Measurements from ENCODE around the gene NEAT1.

Gene NEAT1

GRCh38 chr11:65426839-65427690, 4.5 kb downstream of the NEAT1 start:
- H3K4me1 Mint-ChIP-seq (ENCODE audit: low read depth), result peaks cover 67% of the 10 kb centered on the region
- H3K27ac Mint-ChIP-seq, result peak overlapping the region; percentile 100
- H3K36me3 Mint-ChIP-seq (ENCODE audit: low read depth), result peaks cover 96% of the 10 kb centered on the region
- no peaks in the 10 kb centered on the region for H3K9me3 Mint-ChIP-seq
- no peaks in the 10 kb centered on the region for H3K27me3 Mint-ChIP-seq
- peak overlapping the region; percentile 96 for H3K4me3 Mint-ChIP-seq
- intact Hi-C loops (cut with micrococcal nuclease), result no loop called here

GRCh38 chr11:65427691-65428577, 5.3 kb downstream of the NEAT1 start:
- intact Hi-C loops (cut with micrococcal nuclease), result no loop called here
- Mint-ChIP-seq H3K27ac (peak overlapping the region; percentile 100), H3K4me3 (peak overlapping the region; percentile 96), H3K27me3 (no peaks in the 10 kb centered on the region), H3K9me3 (no peaks in the 10 kb centered on the region), H3K36me3 (ENCODE audit: low read depth) (peaks cover 96% of the 10 kb centered on the region), H3K4me1 (ENCODE audit: low read depth) (peaks cover 69% of the 10 kb centered on the region)

DNA sequence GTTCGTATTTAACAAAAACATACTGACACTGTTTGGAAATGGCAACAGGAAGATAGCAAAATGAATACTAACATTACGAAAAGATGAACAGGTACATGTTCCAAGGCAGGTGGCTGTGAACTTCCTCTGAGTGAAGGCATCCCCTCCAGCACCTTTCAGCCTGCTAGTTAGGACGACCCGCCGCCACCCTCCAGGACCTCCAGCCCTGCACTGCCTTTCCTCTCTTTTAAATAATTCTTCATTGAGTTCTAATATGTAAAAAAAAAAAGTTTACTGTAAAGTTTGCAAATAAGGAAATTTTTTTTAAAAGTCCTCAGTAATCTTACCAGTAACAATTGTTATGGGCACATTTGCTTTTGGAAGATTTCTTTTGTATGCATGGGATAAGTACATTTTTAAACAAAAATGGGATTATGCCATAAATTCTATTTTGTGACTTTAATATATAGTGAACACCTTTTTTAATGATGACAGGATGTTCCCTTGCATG, 6.0 kb downstream of the NEAT1 start:
- Mint-ChIP-seq H3K36me3 (ENCODE audit: low read depth) (peaks cover 94% of the 10 kb centered on the region), H3K27me3 (no peaks in the 10 kb centered on the region), H3K27ac (peak overlapping the region; percentile 100), H3K9me3 (no peaks in the 10 kb centered on the region), H3K4me1 (ENCODE audit: low read depth) (peaks cover 68% of the 10 kb centered on the region), H3K4me3 (peak overlapping the region; percentile 96)
- intact Hi-C loops (cut with micrococcal nuclease), result no loop called here

DNA sequence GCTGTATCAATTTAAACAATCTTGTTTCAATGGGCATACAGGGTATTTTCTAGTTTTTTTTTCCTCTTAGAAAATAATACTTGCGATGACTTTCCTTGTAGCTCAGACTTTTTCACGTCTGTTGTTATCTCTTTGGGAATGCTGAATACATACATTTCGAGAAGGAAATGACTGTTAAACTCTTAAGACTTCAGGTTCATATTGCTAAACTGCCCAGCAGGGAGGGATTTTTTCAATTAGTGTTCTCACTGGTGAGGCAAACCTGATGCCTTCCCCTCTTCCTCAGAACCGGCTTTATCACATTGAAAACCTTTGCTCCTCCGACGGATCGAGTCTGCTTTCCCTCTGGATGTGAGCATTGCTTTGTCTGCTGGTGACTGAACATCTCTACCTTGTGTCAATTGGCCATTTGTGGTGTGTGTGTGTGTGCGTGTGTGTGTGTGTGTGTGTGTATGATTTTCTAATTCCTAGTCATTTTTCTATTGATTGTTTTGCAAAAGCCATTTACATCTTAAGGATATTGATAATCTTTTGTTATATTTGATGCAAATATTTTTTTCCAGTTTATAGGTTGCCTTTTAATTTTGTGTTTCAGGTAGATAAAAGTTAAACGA, 6.6 kb downstream of the NEAT1 start:
- Mint-ChIP-seq H3K36me3 (ENCODE audit: low read depth) (peaks cover 93% of the 10 kb centered on the region), H3K9me3 (no peaks in the 10 kb centered on the region)

DNA sequence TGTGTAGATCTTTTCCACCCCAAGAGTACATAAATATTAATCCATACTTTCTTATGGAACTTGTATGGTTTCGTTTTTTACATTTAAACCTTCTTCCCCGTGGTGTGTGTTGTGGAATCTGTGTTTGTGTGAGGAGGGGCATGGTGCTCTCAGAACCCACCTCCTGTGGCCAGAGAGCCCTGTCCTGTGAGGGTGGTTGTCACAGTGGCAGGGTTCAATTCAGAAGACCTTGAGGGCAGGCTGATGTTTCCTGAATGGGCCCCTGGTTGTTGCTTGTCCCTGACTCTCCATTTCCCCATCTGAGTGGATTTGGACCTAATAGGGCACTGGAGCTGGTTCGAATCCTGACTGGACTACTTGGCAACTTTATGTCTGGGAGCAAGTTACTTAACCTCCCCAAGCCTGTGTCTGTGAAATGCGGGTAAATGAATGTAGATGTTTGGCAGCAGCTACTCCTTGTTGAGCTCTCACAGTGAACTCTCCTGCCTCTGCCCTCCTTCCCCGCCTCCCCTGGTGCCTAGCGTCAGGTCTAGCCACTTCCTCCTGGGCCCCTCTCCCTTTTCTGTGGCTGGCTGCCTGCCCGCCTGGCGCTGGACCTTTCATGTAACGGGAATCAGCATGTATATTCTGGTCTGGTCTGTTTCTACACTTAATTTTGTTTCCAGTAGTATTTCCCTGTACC, 7.3 kb downstream of the NEAT1 start:
- peaks cover 77% of the 10 kb centered on the region for H3K4me1 Mint-ChIP-seq (ENCODE audit: low read depth)
- H3K36me3 Mint-ChIP-seq (ENCODE audit: low read depth), result peaks cover 93% of the 10 kb centered on the region
- H3K9me3 Mint-ChIP-seq, result no peaks in the 10 kb centered on the region
- peak overlapping the region; percentile 74 for H3K4me3 Mint-ChIP-seq
- H3K27me3 Mint-ChIP-seq, result no peaks in the 10 kb centered on the region
- H3K27ac Mint-ChIP-seq, result peak overlapping the region; percentile 85
- intact Hi-C loops (cut with micrococcal nuclease), result loop anchor here (2.0 kb wide), 1 partner anchor 13 kb away; no protein-coding TSS in a partner anchor

More for the DNA sequence above, 6.6 kb downstream of the NEAT1 start:
- H3K27me3 Mint-ChIP-seq, result no peaks in the 10 kb centered on the region
- intact Hi-C loops (cut with micrococcal nuclease), result no loop called here
- peak overlapping the region; percentile 85 for H3K27ac Mint-ChIP-seq
- H3K4me1 Mint-ChIP-seq (ENCODE audit: low read depth), result peaks cover 70% of the 10 kb centered on the region
- H3K4me3 Mint-ChIP-seq, result peak overlapping the region; percentile 74

- Mint-ChIP-seq H3K9me3 (no peaks in the 10 kb centered on the region), H3K27me3 (no peaks in the 10 kb centered on the region), H3K36me3 (ENCODE audit: low read depth) (peaks cover 93% of the 10 kb centered on the region), H3K27ac (peak overlapping the region; percentile 85), H3K4me1 (ENCODE audit: low read depth) (peaks cover 84% of the 10 kb centered on the region), H3K4me3 (peak overlapping the region; percentile 74)
- intact Hi-C loops (cut with micrococcal nuclease), result loop anchor here (2.0 kb wide), 1 partner anchor 14 kb away; no protein-coding TSS in a partner anchor
Measured at GRCh38 chr11:65430406-65431217, 8.0 kb downstream of the NEAT1 start.

DNA sequence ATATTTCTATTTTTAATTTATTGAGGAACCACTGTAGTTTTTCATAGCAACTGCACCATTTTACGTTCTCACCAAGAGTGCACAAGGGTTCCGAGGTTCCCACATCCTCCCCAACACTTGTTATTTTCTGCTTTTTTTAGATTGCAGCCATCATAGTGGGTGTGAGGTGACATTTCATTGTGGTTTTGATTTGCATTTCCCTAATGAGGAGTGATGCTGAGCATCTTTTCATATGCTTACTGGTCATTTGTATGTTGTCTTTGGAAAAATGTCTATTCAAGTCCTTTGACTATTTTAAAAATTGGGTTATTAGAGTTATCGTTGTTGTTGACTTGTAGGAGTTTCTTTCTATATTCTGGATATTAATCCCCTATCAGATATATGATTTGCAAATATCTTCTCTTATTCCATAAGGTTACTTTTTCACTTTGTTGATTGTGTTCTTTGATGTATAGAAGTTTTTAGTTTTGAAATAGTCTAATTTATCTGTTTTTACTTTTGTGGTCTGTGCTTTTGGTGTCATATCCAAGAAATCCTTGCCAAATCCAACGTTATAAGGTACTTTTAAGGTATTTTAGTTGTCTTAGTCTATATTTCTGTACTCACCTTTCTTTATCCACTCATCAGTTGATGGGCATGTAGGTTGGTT, 9.0 kb downstream of the NEAT1 start:
- intact Hi-C loops (cut with micrococcal nuclease), result loop anchor here (2.0 kb wide), 1 partner anchor 15 kb away; no protein-coding TSS in a partner anchor
- H3K27ac Mint-ChIP-seq, result peak overlapping the region; percentile 34
- no peaks in the 10 kb centered on the region for H3K27me3 Mint-ChIP-seq
- peaks cover 93% of the 10 kb centered on the region for H3K36me3 Mint-ChIP-seq (ENCODE audit: low read depth)
- peaks cover 86% of the 10 kb centered on the region for H3K4me1 Mint-ChIP-seq (ENCODE audit: low read depth)
- no peaks in the 10 kb centered on the region for H3K9me3 Mint-ChIP-seq
- peak overlapping the region; percentile 13 for H3K4me3 Mint-ChIP-seq

- no peaks in the 10 kb centered on the region for H3K27me3 Mint-ChIP-seq
- H3K27ac Mint-ChIP-seq, result peak overlapping the region; percentile 34
- intact Hi-C loops (cut with micrococcal nuclease), result no loop called here
- H3K4me1 Mint-ChIP-seq (ENCODE audit: low read depth), result peaks cover 83% of the 10 kb centered on the region
- H3K4me3 Mint-ChIP-seq, result peak overlapping the region; percentile 13
- no peaks in the 10 kb centered on the region for H3K9me3 Mint-ChIP-seq
- peaks cover 93% of the 10 kb centered on the region for H3K36me3 Mint-ChIP-seq (ENCODE audit: low read depth)
Measured at GRCh38 chr11:65432100-65432650, 9.6 kb downstream of the NEAT1 start.

DNA sequence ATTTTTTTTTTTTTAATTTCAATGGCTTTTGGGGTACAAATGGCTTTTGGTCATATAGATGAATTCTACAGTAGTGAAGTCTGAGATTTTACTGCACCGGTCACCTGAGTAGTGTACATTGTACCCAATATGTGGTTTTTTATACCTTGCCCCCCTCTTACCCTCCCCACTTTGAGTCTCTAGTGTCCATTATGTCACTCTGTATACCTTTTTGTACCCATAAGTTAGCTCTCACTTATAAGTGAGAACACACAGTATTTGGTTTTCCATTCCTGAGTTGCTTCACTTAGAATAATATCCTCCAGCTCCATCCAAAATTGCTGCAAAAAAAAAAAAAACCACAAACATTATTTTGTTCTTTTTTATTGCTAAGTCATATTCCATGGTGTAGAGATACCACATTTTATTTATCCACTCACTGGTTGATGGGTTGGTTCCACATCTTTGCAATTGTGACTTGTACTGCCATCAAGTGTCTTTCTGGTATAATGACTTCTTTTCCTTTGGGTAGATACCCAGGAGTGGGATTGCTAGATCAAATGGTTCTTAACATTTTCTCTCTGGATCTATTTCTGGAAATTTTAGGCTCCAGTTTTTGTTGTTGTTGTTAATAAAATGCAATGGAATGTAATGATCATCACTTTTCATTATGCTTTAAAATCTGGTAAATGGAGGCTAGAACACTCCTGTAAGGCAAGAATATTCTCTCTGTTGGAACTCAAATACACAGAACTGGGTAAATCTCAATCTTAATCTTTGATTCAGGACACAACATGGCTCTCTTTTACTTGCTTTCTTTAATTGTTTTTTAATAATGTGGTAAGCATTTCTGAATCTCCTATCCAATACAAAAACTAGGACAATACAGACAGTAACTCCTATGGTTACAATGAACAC, 10.3 kb downstream of the NEAT1 start:
- H3K27ac Mint-ChIP-seq, result no peak overlapping the region
- peaks cover 93% of the 10 kb centered on the region for H3K36me3 Mint-ChIP-seq (ENCODE audit: low read depth)
- peaks cover 83% of the 10 kb centered on the region for H3K4me1 Mint-ChIP-seq (ENCODE audit: low read depth)
- no peaks in the 10 kb centered on the region for H3K9me3 Mint-ChIP-seq
- intact Hi-C loops (cut with micrococcal nuclease), result no loop called here
- H3K4me3 Mint-ChIP-seq, result no peak overlapping the region
- no peaks in the 10 kb centered on the region for H3K27me3 Mint-ChIP-seq

DNA sequence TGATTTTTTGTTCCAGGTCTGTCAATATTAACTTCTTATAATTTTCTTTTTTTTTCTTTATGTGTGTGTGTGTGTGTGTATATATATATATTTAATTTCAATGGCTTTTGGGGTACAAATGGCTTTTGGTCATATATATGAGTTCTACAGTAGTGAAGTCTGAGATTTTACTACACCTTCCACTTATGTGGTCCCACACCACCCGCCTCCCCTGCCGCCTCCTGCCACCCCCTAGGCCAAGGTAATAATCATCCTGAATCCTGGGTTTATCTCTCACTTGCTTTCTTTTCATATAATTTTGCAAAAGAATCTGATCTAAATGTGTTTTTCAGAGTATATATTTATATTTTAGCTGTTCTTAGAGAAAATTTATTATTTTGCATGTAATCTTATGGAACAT, 11.1 kb downstream of the NEAT1 start:
- H3K4me1 Mint-ChIP-seq (ENCODE audit: low read depth), result peaks cover 82% of the 10 kb centered on the region
- H3K9me3 Mint-ChIP-seq, result no peaks in the 10 kb centered on the region
- intact Hi-C loops (cut with micrococcal nuclease), result no loop called here
- peaks cover 94% of the 10 kb centered on the region for H3K36me3 Mint-ChIP-seq (ENCODE audit: low read depth)
- no peak overlapping the region for H3K4me3 Mint-ChIP-seq
- no peak overlapping the region for H3K27ac Mint-ChIP-seq
- no peaks in the 10 kb centered on the region for H3K27me3 Mint-ChIP-seq

DNA sequence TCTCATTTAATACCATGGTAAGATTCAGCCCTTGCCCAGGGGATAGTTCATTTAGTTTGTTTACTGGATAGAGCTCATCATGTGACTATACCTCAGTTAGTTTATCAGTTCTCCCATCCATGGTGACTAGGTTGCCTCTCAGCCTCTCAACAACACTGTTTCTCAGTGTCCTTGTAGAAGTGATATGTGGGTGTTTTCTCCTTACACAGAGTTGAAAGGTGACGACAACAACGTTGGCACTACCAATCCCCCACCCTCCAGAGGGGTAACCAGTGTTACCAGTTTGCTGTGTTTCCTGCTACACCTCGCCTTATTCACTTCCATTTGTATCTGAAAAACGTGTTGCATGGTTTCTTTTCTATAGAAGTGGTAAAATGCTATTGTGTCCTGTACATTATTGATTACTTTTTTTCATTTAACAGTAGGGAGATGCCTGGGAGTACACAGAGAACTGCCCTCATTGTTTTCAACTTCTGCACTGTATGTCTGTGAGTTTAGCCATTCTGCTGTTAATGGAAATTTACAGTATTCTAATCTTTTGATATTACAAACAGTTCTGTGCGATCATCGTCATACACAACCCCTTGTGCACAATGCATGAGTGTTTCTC, 11.6 kb downstream of the NEAT1 start:
- Mint-ChIP-seq H3K9me3 (no peaks in the 10 kb centered on the region), H3K4me3 (no peak overlapping the region), H3K27me3 (no peaks in the 10 kb centered on the region), H3K27ac (no peak overlapping the region), H3K36me3 (ENCODE audit: low read depth) (peaks cover 97% of the 10 kb centered on the region), H3K4me1 (ENCODE audit: low read depth) (peaks cover 85% of the 10 kb centered on the region)
- intact Hi-C loops (cut with micrococcal nuclease), result no loop called here

All from dendritic cell treated with granulocyte-macrophage colony-stimulating factor and Interleukin-4, amounts not matched to agents 40 ng/mL and 50 ng/mL, for 4 days (primary cell).